HG02588 (cell line): ENCODE data around the gene ANGEL1.
A peak's percentile ranks its signal among the peaks of the same experiment; 100 is the strongest.

ENCODE experiments used
- ATAC-seq: cut with Tn5 transposase; IDR thresholded peaks from one replicate; pipeline ENCODE4 v1.9.1; 2021; ENCODE audit warnings: mild to moderate bottlenecking, moderate library complexity; ENCODE audit not compliant: unreplicated experiment

Gene ANGEL1

DNA sequence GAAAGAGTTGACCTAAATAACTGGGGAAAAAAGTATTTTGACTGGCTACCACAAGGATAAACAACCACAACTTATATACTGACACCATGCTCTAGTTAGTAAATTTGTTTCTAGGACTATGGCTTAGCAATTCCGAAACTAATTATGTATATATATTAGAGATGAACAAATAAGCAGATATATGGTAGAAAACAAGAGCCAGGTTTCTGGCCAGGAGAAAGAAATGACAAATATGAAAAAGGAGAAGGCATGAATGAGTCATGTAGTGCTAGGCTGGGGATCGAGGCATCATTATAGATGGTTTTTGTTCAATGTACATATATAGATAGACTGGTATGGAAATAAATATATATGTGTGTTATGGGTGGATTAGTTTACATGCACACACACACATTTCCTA, 8.0 kb upstream of the ANGEL1 start:
- ATAC-seq = no peak

DNA sequence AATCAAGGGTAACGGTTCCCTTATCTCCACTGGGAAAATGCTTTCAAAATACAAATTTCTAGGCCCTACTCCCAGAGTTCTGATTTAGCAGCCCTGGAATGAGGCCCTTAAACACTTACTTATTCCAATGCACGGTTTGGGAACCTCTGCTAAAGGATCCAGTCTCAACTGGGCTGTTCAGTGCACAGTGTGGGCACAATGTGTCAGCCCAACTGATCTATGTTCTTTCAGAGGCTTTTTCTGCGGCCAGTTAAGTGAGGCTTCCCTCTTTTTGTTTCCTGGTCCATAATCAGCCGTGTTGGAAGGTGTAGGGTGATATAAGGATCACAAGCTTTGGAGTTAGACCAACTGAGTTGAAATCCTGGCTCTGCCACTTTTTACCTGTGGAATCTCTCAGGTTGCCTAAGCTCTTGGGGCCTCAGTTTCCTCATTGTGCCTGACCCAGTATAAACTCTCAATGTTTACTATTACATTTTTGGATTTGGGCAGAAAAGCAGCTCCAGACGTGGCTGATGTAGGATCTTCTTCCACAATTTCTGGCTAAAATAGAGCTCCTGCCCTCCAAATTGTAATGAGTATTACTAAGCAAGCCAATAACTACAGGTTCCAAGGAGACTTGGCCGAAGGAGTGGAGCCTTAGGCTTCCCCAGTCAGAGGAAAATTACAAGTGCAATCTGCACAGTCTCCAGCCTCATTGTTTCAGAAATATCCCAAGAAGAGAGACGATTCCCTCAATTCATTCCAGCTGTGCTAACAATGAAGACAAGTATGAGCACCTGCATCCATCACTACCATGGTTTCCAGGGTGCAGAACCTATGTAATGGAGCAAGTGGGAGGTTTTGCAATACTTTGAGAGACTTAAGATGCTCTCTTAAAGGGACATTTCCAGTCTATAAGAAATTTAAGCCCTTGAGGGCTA, 2.3 kb upstream of the ANGEL1 start:
- no peak for ATAC-seq

DNA sequence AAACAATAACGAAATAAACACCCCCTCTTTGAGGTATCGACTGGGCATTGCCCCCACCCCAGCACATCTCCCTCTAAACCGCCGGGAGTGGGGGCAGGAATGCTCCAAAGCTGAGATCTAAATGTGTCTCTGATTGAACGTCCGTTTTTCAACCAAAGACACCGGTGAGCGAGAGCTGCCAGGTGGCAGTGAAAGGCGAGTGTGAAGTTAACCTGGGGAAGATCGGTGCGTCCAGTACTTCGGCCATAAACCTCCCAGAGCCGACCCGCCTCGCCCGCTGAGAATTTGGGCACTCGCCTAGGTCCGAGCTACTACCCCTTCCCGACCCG, 625 bp downstream of the ANGEL1 start:
- ATAC-seq = peak; percentile 14

DNA sequence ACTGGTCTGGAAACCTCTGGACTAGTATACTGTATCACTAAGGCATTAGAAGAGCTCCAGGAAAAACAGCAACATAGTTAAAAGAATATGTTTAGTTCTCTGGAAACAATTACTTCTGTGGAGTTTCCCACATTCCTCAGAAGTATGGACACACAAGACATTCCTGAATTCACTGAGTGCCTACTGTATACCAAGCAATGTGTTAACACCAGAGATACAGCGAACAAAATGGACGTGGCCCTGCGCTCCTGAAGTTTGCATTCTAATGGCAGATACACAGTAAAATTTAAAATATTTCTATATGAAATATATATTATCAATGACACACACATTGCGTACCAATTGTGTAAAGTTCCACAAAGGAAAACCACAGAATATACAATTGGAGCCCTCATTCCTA, 1.1 kb downstream of the ANGEL1 start:
- no peak for ATAC-seq

DNA sequence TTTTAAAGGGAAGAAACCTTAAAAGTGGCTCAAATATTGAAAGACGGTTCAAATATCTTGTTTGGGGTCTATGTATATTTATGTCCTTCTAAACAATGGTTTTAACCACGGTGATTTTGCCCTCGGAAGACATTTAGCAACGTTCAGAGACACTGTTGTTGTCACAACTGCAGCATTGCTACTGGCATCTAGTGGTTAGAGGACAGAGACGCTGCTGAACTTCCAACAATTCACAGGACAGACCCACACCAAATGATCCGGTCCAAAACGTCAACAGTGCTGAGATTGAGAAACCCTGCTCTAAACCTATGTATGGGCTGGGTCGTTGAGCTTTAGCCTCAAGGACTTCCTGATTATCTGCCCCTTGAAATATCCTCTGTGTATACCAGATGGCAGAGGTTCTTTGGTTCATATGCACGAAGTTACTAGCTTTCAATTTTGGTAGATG, 1.7 kb downstream of the ANGEL1 start:
- no peak for ATAC-seq

DNA sequence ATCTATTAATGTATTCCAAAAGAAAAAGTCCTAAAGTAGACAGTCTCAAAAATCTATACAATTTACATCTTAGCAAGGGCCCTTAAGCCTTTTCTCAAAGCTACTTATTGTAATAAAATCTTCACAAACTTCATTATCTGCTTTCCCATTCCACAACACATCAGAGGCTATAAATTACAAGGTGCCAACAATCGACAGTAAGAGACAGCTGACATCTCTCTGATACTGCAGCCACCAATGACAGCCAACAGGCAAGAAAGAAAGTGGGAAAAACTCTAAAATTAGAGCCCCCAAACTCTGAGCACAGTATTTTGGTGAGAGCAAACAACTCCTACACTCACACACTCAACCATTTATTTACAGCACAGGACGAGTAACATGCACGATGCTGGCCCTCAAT, 2.2 kb downstream of the ANGEL1 start:
- ATAC-seq = no peak

DNA sequence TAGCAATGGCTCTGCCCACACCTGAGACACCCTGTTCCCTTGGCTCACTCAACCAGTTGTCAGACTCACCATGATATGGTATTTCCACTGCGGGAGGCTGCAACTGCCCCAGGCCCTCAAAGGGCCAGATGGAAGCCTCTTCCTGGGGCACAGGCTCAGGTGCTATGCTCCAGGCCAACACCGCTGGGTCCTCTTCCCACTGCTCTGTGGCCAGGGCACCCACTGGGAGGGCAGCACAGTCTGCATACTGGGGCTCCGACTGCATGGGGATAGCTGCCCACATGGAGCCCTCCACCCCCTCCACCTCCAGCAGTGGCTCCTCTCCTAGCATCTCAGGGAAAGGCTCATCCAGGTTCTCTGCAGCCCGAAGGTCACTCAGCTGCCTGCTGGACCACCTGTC, 3.7 kb downstream of the ANGEL1 start:
- no peak for ATAC-seq

DNA sequence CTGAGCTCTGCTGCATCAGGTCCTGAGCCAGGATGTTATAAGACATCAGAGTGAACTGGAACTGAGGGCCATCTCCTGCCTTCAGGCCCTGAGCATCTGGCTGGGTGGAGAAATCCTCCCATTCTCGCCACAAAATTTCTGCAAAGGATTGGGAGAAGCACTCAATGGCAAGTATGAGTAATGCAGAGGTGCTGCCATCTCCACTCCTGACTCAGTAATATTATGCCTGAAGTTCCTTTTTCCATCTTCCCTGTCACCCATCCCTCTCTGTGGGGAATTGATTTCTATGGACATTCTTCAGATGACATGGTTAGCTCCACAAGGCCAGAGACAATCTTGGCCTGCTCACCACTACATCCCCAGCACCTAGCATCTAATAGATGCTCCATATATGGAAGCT, 4.7 kb downstream of the ANGEL1 start:
- no peak for ATAC-seq

DNA sequence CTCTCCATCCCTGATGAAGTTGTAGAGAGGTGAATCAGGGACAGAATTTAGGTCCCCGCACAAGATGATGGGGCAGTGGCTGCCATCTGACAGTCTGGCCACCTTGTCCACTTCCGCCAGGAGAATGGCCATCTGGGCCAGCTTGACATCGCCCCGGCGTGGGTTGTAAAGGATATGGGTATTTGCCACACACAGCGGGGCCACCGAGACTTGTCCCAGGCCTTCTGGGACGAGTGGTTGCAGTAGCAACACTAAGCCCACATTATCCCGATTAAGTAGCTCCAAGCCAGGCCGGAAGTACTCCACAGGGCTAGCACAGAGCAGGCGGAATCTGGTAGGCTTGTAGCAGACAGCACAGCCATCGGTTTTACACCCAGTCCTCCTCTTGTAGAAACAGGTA, 6.2 kb downstream of the ANGEL1 start:
- ATAC-seq = no peak

DNA sequence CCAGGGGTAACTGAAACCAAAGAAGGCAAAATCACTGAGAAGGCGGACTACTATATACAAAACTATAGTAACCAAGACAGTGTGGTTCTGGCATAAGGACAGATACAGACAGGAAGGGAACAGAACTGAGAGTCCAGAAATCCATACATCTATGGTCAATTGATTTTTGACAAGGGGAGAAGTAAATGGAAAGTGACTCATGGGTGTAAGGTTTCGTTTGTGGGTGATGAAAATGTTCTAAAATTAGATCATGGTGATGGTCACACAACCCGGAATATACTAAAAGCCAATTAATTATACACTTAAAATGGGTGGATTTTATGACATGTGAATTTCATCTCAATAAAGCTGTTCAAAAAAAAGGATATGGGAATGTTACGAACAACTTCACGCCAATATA, 18.7 kb downstream of the ANGEL1 start:
- ATAC-seq = no peak

DNA sequence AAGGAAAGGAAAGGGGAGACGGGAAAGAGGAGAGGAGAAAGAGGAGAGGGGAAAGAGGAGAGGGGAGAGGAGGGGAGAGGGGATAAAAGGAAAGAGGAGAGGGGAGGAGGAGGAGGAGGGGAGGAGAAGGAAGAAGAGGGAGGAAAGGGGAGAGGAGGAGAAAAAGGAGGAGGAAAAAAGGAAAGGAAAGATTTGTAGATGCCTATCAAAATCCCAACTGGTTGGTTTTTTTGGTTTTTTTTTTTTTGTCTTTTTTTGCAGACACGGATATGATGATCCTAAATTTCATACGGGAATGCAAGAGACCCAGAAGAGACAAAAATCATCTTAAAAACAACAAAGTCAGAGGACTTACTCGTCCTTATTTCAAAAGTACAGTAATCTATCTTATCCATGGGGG, 19.4 kb downstream of the ANGEL1 start:
- no peak for ATAC-seq

DNA sequence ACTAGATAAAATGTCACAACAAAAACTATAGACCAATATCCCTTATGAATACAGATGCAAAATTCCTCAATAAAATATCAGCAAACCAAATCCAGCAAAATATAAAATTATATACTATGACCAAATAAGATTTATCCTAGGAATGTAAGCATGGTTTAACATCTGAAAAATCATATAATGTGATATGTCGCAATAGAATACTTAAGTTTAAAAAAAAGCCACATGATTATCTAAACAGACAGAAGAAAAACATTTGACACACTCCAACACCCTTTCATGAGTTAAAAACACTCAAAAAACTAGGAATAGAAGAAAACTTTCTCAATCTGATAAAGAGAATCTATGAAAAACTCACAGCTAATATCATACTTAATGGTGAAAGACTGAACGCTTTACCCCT, 20.3 kb downstream of the ANGEL1 start:
- no peak for ATAC-seq

DNA sequence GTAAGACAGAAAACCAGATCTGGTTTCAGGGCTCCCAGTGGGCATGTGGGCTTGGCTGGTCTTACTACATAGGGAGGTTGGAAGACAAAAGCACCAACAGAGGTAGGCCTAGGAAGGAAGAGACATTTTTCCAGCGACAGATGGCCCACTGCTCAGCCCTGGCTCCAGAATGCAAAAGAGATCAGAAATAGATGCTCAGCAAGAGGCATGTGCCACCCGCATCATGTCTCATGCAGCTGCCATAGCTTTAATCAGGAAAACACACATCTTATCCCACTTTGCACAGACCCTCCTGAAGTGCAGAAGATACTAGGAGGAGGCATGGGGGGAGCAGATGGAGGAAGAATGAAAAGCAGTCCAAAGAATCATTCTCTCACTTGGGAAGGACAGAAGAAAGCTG, 26.1 kb downstream of the ANGEL1 start:
- no peak for ATAC-seq

DNA sequence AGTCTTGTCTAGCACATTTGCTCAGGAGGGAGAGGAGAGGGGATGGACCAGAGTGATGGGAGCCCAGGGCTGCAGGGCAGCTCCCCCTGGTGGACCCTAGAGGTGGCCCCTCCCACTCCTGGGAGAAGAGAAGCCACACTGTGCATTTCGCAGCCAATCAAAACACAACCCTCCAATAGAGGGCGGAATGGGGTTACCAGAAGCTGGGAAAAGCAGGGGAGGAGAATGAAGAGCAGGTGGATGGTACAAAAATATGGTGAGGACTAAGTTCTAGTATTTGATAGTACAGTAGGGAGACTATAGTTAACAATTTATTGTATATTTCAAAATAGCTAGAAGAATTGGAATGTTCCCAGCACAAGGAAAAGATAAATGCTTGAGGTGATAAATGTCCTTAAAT, 27.8 kb downstream of the ANGEL1 start:
- peak; percentile 62 for ATAC-seq

DNA sequence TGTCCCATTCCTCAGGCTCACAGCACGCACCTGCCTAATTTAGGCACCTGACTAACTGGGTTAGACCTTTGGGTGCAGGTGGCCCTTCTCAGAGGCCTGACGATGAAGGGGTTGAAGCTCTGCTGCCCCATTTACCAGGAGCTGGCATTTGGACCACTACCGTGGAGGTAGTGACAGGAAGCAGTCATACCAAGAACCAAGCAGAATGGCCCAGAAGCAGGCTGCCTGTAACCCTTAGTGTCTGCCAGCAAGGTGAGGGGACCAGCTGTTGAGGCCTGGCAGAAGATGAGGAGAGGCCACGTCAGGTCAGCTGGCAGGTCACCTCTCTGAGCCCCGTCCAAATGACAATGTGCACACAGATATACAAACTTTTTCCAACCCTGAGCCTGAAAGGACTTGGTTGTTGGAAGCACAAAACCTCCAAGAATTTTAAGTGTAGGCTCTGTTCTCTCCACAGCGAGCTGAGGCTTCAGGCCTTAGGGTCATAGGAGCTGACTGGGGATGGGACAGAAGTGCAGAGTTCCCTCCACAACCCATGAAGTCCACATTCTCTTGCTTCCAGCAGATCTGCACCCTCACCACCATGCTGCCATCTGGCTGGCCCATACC, 28.3 kb downstream of the ANGEL1 start:
- ATAC-seq = no peak

DNA sequence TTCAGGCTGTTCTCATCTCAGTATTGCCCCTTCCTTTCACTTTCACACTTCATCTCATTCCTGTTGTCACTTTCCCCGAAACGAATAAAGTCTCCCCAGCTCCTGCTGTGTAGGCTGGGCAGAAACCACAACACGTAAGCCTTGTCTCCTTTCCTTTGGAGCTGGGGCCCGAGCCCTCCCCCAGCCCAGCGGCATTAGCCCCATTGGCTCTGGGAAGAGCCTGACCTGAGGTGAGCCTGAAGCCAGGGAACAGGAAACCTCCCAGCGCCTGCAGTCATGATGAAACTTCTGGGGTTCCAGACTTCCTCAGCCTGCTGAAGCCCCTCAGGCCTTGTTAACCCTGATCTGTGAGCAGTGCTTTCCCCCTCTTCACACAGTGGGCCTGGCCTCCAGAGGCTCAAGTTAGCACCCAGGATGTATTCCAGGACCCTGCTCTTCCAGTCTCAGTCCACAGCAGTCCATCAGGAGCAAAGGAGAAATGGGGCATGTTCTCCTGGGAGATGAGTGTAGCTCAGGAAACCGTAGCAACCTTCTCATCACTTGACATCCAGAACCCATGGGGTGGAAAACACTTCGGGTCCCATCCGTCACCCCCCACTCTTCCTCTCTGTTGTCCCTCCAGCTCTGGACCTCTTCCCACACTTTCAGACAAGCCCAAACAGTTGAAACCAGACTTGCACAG, 29.7 kb downstream of the ANGEL1 start:
- no peak for ATAC-seq

DNA sequence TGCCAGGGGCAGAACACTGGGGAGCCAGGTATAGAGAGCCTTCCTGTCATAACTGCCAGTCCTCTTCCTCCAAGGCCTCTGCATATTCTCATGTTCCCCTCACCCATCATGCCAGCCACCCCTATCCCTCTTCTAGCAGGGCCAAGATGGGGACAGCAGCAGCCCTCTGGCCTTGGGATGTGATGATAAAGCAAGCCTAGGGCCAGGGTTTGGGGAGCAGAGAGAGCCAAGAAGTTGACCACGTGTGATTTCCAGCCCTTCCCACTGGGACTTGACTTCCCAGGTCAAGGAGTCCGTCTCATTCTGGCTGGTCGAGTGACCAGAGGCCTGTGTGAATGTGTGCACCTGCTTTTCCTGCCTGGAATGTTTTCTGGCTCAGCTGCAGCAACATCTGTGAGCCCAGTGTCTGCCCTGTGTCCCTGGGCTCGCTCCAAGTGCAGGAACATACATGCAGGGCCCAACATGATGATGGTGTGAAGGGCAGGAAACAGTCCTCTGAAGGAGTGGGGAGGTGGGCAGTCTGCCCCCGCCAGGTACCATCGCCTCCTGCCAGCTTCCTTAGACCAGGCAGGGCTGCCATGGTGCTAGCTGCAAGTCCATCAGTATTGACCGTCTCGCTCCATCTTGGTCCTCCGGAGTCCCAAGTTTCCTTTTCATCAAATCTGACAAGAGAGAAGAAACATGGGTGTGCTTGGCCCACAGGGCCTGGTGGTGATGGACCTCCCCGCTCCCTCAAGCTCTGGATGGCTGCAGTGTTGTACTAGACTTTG, 30.4 kb downstream of the ANGEL1 start:
- ATAC-seq = no peak

DNA sequence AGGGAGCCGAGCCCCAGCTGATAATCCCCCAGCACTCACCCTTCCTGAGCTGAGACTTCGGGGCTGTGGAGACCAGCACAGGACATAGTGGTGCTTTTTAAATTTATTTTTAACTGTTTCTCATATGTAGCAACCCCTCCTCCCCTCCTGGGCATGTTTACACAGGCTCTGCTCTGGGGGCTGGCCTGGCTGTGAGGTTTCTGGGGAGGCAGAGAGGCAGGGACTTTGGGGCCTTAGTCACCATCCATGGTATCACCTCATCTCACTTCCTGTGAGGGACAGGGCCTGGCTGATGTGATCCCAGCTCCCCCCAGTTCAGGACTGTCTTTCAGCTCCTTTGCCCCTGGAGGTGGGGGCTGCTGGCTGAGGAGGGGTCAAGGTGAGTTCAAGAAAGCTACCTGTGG, 31.0 kb downstream of the ANGEL1 start:
- no peak for ATAC-seq

DNA sequence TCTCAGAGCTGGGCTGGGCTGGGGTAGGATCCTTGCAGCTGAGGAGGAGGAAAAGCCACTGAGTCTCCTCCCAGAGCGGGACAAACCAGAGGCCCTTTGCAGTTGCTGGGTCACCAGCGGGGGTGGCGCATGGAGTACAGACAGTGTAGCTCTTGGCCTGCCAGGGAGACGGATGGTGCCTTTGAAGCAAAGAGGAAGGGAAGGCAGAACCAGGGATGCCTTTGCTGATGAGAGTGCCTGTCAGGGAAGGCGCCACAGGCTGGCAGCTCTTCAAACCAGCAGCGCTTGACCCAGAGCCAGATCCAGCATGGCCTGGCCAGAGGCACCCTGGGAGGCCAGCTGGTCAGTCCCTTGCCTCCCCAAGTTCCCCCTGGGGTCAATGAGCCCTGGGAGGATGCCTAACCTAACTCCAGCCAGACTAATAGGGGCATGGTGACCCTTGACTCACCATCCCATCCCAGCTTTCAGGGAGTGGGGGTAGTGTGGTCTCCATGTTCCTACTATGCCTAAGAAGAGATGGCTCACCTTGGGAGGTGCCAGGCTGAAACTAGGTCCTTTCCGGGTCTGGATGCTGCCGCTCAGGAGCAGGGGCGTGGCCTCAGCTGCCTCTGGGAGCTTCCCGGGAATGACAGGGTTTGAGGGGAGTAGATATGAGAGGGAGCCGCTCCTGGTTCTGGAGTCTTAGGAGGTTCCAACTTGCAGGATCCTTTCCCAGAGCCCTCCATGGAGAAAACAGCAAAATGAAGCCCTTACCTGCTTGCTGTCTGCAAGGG, 31.6 kb downstream of the ANGEL1 start:
- no peak for ATAC-seq

DNA sequence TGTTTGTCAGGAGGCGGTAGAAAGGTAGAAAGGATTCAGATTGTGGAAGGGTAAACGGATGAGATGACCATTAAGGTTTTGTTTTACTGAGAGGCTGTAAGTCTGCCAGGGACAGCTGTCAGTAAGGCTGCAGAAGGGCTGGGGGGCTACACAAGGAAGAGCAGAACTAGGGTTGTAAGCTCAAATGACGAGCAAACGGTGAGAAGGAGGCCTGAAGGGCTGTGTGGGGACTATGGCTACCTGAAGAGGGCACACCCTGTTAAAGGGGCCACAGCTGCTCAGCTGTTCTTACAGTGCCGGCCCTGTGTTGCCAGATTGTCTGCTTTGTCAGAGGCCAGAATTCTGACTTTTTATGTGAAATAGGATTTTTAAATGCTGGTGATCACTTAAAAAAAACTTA, 32.3 kb downstream of the ANGEL1 start:
- ATAC-seq = no peak

DNA sequence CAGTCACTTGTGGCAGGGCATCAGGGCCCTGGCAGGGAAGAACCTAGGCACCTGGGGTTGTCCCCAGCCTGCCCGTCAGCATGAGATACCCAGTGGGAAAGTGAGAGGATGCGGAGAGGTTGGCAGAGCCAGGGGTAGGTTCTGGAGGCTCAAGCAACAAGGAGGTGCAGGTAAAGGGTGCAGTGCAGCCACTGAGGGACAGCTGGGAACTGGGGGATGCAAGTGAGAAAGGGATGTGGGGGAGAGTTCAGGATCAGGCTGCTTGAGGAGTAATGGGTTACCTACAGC, 32.7 kb downstream of the ANGEL1 start:
- ATAC-seq = no peak
